NCI-H146 treated with DMSO at 0.1 percent for 48 hours (cell line): ENCODE results near the gene LRIT3.

Experiments
- DNase-seq: peaks from one replicate; lab custom pipeline; 2025; ENCODE audit not compliant: unreplicated experiment; lab: John Stamatoyannopoulos, UW

LRIT3 gene, protein sequence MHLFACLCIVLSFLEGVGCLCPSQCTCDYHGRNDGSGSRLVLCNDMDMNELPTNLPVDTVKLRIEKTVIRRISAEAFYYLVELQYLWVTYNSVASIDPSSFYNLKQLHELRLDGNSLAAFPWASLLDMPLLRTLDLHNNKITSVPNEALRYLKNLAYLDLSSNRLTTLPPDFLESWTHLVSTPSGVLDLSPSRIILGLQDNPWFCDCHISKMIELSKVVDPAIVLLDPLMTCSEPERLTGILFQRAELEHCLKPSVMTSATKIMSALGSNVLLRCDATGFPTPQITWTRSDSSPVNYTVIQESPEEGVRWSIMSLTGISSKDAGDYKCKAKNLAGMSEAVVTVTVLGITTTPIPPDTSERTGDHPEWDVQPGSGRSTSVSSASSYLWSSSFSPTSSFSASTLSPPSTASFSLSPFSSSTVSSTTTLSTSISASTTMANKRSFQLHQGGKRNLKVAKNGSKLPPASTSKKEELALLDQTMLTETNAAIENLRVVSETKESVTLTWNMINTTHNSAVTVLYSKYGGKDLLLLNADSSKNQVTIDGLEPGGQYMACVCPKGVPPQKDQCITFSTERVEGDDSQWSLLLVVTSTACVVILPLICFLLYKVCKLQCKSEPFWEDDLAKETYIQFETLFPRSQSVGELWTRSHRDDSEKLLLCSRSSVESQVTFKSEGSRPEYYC

DNA sequence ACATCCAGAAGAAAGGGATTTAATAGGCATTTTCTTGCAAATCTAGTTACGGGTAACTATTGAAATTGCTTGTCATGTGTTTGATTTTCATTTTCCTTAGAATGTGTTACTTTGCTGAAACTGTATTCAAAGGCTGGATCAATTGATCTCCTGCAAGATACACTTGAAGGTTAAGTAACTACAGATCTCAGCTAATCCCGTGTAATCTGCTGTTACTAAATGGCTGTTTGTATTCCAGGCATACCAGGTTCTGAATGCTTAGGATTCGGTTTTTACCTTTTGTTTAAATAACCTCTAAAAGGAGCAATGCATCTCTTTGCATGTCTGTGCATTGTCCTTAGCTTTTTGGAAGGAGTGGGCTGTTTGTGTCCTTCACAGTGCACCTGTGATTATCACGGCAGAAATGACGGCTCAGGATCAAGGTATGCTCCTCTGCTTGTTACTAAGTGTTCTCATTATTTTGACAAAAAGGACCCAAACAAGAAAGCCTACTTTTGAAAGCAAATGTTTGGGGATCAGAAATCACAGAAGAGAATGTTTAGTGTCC is at the start of gene LRIT3:
TSS of gene LRIT3 (plus strand) at position 212 of the 547 bp plus-strand sequence. CDS start at position 307, 95 bp downstream.
- DNase-seq: no peak

DNA sequence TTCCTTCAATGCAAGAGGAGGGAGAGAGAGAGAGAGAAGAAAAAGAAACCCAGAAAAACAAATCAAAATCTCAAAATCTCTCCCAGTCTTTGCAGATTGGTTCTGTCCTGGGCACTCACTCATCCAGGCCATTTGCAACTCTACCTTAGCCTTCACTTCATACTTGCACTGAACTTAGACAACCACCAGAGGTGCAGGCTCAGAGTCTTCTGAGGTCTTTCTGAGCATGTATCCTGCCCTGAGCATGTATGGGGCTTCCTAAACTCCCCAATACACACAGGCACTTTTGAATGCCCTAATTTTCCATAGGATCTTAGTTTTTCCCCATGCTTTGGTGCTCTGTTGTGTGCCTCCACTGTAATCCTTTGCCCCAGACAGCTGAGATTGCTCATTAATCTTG is 49.0 kb upstream of the LRIT3 start:
- no peak for DNase-seq

DNA sequence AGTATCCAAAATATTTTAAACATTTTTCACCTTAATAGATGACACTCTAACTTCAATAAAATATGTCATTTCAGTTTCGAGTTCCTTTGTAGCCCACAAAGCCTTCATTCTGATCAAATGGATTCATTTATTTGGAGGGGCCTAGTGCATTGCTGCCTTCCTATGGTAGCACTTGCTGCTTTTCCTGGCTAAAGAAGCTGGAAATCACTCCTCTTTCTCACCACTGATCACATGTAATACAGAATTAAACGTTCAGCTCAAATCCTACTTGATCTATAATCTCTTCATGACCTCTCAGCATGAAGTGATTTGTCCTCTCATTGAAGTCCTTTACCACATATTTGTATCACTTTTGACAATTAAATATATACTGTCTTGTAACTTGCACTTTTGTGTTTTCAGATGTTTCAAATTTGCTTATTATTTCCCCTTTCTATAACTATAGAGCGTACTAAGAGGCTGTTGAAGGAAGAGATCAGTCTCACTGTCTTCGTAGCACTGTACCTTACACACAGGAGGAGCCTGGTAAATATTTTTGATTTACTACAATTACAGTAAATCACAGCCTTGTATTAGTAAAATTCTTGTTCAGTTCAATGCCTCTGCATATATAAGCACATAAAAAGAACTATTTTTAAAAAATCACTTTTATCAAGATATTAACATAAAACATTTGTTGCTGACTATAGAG is 46.7 kb upstream of the LRIT3 start:
- DNase-seq: no peak

DNA sequence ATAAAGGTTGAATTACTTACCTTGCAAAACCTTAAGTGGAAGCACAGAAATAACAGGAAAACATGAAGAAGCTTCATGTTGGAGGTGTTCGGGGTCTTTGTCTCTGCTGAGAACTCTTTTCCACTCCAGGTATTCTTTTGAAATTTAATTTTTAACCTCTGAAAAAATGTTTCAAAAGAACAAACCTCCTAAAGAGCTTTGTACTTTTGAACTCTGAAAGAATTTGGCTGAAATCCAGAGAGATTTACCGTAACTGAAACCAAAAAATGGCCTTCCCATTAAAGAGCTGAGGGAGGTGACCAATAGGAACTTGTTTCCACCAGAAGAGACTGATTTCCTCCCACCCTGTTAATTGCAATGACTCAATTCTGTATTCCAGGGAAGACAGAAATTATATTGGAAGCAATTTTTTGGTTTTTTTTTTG is 46.0 kb upstream of the LRIT3 start, which contains the start of gene CFI:
TSS of gene CFI (minus strand) at position 105 of the 425 bp plus-strand sequence. CDS start at position 77, 28 bp downstream.
- DNase-seq: no peak

DNA sequence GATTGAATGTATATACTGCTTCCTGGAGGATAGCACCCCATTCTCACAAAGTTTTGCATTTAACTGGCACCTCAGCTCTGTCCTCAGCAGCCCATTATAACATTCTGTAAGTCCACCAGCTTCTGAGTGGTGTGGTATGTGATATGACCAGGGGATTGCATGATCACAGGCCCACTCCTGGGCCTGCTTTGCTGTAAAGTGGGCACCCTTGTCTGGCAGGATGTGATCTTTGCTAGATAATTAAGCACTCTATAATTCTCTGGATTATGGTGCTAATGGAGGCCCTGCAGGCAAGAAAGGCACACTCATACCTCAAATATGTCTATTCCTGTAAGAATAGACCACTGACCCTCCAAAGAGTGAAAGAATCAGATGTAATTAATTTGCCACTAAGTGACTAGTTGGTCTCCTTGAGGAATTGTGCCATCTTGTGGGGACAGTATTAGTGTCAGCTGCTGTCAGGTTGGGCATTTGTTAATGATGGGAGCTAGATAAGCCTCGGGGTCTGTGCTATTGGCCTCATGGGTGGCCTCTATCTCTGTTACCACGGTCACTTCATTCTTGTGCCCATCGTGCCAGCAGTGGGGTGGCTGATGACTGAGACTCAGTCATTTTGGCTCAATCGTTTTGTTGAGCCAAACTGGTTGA is 43.9 kb upstream of the LRIT3 start:
- no peak for DNase-seq

DNA sequence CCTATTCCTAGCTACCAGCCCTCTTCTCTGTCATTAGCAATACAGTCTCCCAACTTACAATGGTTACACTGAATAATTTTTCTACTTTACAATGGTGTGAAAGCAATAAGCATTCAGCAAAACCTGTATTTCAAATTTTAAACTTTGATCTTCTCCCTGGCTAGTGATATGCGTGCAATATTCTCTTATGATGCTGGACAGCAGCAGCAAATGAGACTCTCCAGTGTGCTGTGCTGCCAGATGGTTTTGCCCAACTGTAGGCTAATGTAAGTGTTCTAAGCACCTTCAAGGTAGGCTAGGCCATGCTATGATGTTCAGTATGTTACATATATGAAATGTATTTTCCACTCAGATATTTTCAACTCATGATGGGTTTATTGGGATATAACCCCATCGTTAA is 38.3 kb upstream of the LRIT3 start:
- DNase-seq: no peak

DNA sequence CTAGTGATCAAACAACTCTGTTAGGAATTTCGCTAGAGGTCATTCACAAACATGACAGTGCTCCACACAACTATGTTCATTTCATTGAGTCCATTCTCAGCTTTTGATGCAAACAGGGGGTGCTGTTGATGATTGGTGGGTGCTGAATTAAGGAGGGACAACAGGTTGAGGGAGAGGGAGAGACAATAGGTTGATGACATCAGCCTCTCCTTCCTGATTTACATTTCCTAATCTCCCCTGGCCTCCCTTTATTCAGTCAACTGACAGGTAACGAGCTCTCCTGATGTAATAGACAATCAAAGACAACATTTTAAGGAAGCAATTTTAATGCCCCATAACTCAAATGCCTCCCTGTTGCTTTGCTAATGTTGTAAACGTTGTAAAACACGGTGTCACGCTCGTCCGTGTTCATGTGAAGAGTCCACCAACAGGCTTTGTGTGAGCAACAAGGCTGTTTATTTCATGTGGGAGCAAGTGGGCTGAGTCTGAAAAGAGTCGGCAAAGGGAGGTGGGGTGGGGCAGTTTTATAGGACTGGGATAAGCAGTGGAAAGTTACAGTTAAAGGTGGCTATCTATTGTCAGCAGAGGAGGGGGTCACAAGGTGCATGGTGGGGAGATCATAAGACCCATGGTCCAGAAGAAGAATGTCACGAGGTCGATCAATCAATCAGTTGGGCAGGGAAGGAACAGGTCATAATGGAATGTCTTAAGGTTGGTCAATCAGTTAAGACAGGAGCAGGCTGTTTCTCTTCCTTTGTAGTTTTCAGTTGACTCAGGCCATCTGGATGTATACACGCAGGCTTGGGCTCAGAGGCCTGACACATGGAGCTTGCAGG is 37.1 kb upstream of the LRIT3 start:
- no peak for DNase-seq

DNA sequence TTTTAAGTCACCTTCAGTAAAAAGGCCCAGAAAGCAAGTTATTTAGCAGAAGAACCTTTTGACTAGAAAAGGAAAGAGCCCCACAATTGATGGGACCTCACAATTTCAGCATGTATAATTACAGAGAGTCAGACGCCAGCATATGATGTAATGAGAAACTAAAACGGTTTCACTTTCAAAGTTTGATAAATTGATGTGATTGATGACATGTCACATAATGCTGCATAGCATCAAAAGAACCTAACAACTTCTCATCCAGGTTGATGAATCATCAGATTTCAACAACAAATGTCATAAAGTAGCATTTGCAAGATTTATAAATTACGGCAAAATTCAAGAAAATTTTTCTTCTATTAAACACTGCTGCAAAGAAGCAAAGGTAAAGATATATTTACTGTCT is 36.2 kb upstream of the LRIT3 start:
- DNase-seq: no peak

DNA sequence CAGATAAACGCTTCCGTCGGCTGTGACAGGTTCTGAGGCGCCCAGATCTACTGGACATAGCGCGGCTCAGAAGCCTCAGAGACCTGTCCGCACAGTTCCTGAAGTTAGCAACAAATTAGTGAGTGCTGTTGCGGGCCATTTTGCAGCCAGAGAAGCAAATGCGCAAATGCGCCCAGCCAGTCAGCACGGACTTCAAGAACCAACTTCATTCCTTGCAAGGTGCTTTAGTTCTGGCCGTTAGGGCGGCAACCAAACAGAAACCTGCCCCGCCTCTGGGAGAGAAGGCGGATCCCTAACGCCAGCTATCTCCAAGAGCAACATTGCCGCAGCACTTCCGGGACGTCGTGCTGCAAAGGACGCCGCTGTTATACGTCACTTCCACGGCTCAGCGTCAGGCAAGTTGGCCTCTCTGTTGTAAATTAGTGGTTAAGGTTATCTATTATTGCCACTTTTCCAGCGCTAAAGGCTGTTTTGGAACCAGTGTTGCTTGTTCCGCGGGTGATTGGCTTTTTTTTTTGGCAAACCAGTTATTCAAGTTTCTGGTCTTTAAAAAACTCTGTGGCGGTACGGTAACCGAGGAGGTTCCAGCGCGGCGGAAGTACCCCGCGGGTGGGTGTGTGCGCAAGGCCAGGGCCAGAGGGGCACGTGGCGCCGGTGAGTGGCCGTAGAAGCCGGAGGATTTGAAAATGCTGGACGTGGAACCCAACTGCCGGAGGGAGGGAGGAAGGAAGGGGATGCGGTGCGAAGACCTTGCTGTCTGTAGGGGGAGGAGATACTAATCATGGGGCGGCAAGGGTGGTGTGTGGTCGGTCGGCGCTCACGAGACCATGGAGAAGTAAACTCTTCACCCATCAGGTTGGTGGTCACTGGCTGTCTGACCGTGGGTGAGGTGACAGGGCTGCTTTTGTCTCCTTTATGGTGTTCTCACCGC is 32.5 kb upstream of the LRIT3 start, which contains the start of gene GAR1:
TSS of gene GAR1 (plus strand) at position 612 of the 931 bp plus-strand sequence. CDS start 403 bp downstream, outside the sequence.
- DNase-seq: peak; percentile 59

DNA sequence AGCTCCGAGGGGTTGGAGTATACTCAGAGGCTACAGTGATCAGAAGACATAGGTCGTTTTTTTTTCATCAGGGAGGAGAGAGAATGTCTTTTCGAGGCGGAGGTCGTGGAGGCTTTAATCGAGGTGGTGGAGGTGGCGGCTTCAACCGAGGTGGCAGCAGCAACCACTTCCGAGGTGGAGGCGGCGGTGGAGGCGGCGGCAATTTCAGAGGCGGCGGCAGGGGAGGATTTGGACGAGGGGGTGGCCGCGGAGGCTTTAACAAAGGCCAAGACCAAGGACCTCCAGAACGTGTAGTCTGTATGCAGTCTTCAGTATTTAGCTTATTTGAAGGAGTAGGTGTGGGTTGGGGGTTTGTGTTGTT is 31.8 kb upstream of the LRIT3 start:
- no peak for DNase-seq

DNA sequence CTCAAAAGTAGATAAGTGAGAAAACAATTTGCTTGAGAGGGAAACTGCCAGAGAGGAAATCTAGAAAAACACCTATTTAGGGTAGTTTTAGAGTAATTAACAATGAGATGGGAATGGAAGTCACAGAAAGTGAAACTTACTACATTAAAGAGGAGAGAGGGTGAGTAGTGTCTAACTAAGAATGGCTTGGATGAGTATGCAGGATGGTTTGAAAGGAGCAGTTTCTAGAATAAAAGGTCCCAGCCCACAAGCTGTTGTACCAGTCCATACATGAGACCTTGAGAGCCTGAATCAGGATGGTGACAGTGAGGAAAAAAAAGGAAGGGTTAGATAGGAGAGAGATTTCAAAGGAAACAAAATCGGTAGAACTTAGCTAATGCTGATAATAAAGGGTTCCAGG is 31.0 kb upstream of the LRIT3 start:
- DNase-seq: no peak

DNA sequence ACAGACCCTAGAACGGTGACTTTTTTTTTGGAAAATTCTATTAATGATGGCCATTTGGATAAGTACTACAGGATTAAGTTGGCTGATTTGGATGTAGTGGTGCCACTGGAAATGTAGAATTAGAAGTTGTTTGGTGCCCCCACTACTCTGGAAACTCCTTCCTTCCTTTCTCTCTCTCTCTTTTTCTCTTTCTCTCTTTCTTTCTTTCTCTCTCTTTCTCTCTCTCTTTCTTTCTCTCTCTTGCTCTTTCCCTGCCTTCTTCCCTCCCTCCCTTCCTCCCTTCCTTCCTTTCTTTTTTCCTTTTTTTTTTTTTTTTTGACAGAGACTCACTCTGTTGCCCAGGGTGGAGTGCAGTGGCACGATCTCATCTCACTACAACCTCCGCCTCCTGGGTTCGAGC is 29.6 kb upstream of the LRIT3 start:
- no peak for DNase-seq

DNA sequence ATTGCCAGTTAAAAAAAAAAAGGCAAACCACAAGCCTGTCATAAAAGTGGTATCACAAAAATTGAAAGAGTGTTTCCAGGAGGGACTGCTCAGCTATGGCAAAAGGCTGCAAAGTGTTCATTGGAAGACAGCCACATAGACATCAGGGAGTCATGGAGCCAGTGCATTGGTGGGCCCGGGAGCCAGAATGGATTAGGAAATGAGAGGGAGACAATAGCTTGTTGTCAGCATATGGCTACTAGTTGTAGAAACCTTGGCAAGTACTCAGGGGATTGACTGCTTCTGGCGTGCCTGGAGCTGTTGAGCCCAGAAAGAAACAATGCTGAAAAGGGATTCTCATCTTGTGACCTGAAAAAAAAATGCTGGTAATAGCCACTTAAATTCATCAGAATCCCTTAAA is 27.3 kb upstream of the LRIT3 start:
- DNase-seq: no peak

DNA sequence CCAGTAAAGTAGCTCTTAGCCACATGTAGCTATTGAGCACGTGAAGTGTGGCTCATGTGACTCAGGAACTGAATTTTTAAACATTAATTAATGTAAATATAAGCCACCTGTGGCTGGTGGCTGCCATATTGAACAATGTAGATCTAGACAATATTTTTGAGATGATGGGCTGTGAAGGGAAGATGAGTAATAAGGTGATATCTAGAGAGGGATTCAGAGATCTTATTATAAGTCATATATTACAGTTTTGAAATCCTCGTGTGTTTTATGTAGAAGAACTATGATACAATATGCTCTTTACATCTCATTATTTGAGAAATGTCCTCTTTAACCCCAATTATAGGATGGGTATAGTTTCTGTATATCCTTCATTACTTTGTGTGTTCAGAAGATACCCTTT is 26.7 kb upstream of the LRIT3 start:
- no peak for DNase-seq

DNA sequence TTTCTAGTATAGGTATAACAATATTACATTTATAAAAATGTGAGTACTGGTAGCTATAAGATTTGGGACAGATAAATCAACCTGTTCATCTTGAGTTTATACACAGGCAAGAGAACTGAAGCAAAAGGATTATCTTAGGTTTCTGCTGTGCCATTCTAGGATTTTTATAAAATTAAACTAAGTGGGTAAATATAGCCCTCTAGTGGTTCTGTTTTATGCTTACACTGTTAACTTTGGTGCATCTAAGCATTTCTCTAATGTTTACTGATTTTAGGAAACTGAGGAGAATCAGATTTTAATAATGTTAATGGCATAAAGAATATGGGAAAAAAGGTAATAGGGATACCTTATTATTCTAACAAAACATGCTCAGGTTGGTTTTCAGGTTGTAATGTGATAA is 21.2 kb upstream of the LRIT3 start:
- no peak for DNase-seq

DNA sequence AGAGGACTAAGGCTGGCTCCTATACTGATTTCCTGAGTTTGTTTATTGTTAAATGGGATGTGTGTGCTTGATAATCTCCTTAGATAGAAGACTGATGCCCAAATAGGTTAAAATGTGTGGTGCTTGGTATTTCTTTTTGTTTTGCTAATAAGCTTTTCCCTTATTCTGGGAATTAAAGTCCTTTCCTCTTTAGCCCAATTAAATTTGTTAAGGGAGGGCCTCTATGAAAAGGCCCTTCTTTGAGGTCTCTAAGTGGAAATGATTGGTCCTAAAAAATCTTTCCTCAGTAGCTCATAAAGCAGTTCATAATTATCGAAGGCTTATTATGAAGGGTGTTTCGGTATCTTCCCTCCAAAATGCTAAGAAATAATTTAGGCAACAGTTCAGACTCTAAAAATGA is 20.2 kb upstream of the LRIT3 start, which contains the start of gene RRH:
TSS of gene RRH (plus strand) at position 301 of the 400 bp plus-strand sequence. CDS start at position 357, 56 bp downstream.
- DNase-seq: no peak

DNA sequence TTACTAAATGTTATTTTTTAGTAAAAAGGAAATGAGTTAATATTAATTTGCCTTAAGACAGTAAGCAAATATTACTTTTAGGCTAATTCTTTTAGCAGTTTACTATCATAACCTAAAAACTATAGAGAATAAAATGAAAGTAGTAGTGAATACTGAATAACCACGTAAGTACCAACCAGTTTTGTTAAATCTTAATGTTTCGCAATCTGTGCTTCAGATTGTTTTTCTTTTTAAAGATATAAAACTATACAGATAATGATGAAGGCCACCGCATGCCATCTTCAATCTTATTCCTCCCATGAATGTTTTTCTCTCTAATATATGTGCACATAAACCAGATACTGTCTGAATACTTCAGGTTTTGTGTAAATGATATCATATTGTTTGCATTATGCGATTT is 14.2 kb upstream of the LRIT3 start:
- no peak for DNase-seq

DNA sequence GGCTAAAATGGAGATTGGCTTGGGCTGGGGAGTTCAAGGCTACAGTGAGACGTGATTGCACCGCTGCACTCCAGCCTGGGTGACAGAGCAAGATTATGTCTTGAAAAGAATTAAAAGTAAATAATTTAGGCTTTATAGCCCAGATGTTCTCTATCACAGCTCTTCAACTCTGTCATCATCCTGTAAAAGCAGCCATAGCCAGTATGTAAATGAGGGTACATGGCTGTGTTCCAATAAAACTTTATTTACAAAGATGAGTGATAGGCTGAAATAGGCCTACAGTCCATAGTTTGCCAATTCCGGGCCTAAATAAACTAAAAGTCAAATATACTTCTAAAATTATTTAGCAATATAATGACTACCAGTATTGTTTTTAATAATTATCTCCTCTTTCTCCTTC is 10.9 kb upstream of the LRIT3 start:
- no peak for DNase-seq
